Activated T-helper 9 cell treated with anti-CD3 and anti-CD28 coated beads, Interleukin-2, amount 50 U/mL, for 16 hours (primary cell): ENCODE results near the gene ATP1B3.
A peak's percentile ranks its signal among the peaks of the same experiment; 100 is the strongest.
"Not testable (repeated sequence)": the region's sequence is repeated elsewhere in the genome, so short reads cannot be mapped to it uniquely, and the experiment has no call there.

Experiments used
- DNase-seq: peaks from one replicate; pipeline ENCODE4 v3.0.0-alpha.2; 2020; ENCODE audit warnings: low read depth

ATP1B3 gene

DNA sequence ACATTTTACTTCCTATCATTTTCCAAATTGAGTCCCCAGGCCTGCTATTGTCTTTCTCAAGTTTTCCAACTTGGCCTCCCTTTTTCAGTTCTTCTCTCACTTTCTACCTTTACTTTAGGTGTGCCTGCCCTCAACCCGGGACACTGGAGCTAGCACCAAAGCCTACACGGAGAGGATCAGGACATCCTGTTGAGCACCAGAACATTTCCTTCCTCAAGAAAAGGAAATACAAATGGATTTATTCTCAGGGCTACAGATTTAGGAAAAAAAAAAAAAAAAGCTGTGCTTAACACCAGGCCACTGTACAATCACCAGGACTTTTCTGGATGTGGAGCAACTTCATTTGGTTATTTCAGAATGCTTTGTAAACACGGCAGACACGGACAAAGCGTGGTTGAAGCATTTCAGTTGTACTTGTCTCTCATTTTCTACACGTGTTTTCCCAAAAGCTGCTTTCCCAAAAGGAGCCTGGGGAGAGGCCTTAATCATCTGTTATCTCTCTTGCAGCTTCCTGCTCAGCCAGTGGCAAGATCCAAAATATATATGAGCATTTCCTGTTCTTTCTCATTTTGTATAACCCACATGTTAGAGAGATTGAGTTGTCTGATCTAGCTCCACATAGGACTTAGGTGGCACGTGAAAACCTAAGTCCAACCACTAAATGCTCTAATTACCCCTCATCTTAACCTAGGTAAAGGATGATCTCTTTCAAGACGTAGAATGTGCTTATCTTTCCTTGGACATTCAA lies 15.5 kb upstream of the ATP1B3 start:
- no peak for DNase-seq

GRCh38 chr3:141862279-141862816 lies 14.1 kb upstream of the ATP1B3 start:
- no peak for DNase-seq

GRCh38 chr3:141863491-141863890 lies 13.0 kb upstream of the ATP1B3 start:
- no peak for DNase-seq

GRCh38 chr3:141864281-141864970 lies 12.0 kb upstream of the ATP1B3 start:
- DNase-seq, result no peak

DNA sequence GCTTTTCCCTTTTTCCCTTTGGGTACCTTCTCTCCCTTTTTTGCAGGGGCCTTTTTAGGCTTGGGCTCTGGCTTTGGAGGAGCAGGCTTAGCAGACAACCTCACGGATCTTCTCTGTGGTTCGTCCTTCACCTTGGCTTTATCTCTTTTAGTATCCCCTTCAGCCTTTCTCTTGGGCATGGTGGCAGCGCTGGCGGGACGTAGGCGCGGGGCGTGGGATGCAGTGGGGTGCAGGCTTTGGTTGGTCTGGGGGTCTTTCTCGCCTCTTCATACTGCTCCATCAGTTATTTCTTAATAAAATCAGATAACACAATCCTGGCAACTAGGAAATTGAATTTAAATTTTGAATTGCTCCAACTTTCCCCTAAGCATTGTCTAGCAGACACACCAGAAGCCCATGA lies 11.3 kb upstream of the ATP1B3 start:
- DNase-seq, result no peak

- no peak for DNase-seq
These were observed 6.3 kb upstream of the ATP1B3 start for GRCh38 chr3:141870091-141870687.

DNA sequence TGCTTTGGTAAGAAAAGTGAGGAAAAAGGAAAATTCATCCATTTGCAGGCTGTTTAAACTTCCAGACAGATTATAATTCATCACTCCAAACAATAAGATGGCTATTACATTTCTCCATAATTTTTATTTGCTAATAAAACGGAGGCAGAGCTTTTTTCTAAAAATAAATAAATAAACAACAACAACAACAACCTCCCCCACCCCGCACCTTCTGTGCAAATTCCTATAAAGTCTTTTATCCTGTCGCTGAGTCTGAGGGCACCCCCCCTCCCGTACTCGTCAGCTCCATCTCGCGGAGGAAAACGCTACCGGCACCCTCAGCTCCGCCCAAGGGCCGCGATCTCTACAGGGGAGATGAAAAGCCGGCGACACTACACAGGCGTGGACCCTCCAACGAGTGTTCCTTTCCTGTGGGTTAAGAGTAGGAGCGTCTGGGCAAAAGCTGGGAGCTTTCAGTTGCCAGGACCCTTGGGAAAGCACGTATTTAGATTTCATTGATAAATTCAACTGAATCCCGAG lies 1.0 kb upstream of the ATP1B3 start:
- DNase-seq, result peak; percentile 72

GRCh38 chr3:141875893-141876380 lies 506 bp upstream of the ATP1B3 start:
- no peak for DNase-seq

DNA sequence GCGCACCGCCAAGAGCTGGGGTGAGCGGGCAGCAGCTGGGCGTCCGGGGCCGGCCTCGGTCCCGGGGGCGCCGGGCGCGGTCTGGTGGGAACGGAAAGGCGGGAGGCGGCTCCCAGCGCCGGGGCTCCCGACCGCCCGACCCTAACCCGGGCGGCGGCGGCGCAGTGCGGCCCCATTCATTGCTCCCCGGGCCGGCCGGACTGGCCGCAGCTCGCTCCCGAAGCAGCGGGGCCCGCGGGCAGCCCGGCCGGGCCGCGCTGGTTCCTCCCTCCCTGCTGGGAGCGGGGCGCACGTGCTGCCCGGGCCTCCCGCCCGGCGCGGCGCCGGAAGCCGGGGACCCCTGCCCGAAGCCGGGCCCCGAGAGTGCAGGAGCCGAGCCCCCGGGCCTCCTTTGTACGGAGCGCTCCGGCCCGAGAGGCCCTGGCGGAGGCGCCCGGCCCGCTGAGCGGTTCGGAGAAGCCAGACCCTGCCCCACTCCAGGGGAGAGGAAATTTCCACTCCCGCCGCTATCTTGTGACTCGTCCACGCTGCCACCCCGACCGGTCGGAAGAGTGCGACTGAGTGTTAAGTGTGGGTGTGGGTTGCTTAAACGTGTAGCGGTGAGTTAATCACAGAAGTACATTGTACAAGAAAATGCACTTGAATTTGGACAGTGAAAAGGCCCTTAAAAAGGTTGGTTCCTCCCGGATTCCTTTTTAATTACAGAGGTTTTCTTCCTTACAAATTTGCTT lies 613 bp downstream of the ATP1B3 start:
- DNase-seq, result peak; percentile 58

GRCh38 chr3:141877911-141878310 lies 1.5 kb downstream of the ATP1B3 start:
- DNase-seq, result no peak

DNA sequence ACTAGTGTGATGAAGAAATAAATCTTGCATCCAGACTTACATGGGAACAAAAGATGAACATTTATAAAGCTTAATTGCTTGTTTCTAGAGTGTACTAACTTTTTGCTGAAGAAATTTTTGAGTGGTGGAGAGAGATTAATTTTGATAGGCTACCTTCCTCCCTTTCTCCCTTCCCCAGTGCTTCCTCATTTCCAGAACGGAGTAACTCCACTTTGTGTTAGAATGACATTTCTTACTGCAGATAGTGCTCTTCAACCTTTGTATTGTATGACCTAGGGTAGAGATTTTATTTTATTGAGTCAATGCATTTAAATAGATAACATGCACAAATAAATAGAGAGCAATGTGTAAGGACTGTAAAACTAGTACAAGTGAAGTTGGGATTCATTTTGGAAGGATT lies 1.9 kb downstream of the ATP1B3 start:
- DNase-seq, result no peak

DNA sequence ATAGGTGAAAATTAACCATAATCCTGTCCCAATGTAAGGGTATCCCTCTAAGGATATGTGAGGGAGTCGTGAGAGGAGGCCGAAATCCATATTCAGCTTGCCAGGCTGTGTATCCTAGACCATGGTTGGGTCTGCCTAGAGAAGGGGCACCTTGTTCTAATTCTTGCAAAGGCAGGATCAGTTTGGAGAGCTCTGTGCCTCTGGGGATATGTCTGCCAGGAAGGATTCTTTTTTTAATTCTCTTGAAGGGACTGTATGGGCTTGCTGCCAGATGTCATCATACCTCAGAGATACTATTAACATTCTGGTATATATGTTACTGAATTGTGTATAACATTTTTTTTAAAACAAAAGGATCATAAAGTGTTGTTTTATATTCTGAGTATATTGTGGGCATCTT lies 2.4 kb downstream of the ATP1B3 start:
- no peak for DNase-seq

DNA sequence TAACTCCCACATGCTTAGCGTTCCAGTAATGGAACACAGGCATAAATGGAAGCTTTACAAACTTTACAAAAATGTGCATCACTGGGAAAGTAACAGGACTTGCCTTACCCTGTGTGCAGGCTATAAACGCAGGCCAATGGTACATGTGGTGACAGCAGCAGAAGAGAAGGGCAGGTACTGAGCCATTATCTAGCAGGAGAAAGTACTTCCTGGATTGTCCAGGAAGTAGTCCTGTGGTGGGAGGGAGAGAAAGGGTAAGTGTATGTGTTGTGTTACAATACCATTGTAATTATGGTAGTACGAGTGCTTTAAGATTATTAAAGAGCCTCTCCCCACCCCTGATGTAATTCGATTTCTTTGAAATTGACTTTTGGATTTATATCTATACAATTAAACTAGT lies 5.3 kb downstream of the ATP1B3 start:
- no peak for DNase-seq

GRCh38 chr3:141887051-141887450 lies 10.6 kb downstream of the ATP1B3 start:
- no peak for DNase-seq

DNA sequence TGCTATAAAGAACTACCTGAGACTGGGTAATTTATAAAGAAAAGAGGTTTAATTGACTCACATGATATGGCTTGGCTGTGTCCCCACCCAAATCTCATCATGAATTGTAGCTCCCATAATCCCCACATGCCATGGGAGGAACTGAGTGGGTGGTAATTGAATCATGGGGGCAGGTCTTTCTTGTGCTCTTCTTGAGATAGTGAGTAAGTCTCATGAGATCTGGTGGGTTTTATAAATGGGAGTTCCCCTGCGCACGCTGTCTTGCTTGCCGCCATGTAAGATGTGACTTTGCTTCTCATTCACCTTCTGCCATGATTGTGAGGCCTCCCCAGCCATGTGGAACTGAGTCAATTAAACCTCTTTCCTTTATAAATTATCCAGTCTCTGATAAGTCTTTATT lies 12.1 kb downstream of the ATP1B3 start:
- DNase-seq, result not testable (repeated sequence)

GRCh38 chr3:141894524-141895176 lies 18.2 kb downstream of the ATP1B3 start:
- DNase-seq, result no peak

DNA sequence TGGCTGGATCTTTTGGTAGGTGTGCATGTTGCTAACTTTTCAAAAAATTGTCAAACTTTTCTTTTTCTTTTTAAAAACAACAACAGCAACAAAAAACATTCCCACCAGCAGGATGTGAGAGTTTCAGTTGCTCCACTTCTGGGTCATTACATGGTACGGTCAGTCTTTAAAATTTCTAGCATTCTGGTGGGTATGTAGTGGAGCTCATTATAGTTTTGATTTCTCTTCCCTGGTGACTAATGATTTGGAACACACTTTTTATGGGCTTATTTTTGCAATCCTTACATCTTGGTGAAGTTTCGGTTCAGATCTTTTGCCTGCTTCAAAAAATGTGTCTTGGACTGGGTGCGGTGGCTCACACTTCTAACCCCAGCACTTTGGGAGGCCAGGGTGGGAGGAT lies 19.3 kb downstream of the ATP1B3 start:
- no peak for DNase-seq

- no peak for DNase-seq
These were observed 22.5 kb downstream of the ATP1B3 start for GRCh38 chr3:141898908-141899307.

DNA sequence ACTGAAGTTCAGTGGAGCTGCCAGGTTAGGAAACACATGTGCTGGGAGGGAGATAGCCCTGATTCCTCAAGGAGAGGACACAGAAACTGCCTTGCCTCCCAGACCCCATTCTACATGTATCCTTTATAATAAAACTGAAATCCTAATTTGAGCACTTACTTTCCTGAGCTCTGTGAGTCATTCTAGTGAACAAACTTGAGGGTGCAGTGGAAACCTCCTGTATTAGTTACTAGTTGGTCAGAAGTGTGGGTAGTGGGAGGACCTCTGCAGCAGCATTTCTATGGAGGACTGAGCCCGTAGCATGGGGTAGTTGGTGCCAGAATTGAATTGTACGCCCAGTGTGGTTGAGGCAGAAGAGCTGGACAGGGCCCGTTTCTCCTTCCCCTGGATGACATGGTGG lies 23.9 kb downstream of the ATP1B3 start:
- DNase-seq, result no peak

- DNase-seq, result no peak
These were observed 25.5 kb downstream of the ATP1B3 start for GRCh38 chr3:141901914-141902313.

DNA sequence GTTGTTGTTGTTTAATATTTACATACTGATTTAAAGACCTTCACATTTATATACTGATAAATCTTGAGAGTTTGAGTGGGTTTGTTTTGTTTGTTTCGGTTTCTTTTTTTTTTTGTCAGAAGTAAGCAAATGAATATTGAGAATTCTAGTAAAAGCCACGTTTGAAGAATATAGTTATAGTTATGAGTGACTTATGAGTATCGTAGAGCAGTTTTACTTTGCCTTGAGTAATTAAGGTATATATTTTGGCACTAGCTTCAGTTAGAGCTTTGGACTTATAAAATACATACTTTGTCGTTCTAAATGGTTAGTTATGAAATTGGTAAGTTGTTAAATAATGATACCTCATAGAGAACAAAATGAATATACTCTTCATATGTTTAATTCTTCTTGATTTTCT lies 27.8 kb downstream of the ATP1B3 start:
- no peak for DNase-seq
